ENCODE data around the gene SCNN1A.

Gene SCNN1A

DNA sequence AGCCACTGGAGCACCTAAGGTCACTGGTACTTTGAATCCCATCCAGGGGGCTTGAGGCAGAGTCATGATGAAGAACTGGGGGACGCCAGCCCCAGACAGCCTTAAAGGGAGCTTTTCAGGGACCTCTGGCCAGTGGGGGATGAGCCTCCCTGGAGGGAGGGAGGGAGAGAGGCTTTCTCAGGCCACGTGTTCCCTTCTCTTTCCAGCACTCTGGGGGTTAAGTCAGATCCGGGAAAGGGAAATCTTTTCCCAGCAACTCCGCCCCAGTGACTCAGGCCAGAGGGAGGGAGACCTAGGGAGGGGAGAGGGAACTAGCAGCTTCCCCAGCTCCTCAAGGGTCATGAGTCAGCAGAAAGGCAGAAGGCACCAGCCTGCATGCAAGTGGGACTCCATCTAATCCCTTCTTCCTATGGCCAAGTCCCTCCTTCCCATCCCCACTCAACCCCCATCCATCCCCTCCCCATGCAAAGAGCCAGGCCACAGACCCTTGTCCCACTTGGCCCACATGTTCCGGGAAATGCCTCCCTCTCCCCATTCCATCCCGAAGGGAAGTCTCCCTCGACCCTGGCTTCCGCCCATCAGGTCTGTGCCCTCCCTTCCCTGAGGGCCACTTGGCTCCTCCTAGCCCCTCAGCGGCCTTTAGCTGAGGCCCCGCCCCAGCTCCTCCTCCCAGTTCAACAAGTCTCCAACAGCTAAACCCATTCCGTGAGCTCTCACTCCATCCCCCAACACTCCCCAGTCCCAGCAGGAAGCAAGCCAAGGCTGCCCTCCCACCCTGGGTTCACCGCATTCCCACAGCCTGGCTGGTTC, 39.1 kb downstream of the SCNN1A start:
- DNase-seq (ENCODE audit: low spot score in 2 of 2): peak in 1 of 2 donors; percentile 37
- ATAC-seq (replicated peaks; ENCODE audit: extremely low read depth, poor library complexity, severe bottlenecking): peak; percentile 41
- Mint-ChIP-seq H3K4me1 (peaks cover 39% of the 10 kb centered on the region), H3K4me3 (no peak overlapping the region), H3K27ac (ENCODE audit: low read depth) (no peak overlapping the region), H3K36me3 (ENCODE audit: insufficient read depth) (peaks cover 36% of the 10 kb centered on the region), H3K9me3 (no peaks in the 10 kb centered on the region), H3K27me3 (no peaks in the 10 kb centered on the region)

DNA sequence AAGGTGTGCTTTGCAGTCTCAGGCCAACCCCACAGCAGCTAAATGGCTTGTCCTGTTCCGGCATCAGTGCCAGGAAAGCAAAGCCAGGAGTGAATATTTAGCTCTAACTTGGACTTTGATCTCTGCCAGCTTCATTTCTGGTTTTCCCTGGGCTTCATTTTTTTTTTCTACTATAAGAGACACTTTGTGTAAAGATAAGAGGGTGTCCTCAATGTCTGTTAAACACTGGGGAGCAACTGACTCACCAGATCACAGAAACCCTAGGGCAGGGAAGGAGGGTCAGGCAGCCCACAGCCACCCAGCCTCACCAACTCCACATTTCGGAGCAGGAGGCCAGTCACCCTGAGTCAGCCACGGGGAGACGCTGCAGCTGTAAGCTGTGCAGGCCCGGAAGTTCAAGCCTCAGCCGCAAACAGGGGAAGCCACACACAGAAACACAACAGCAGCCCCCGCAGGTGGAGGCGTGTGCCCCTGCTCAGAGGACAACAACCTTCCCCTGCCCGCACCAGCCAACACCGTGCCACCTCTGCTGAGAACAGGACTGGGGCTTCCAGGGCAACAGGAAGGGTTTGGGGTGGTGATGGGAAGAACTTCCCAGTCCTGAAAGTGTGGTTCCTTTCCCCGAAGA, 39.8 kb downstream of the SCNN1A start:
- ATAC-seq (replicated peaks; ENCODE audit: extremely low read depth, poor library complexity, severe bottlenecking): peak; percentile 74
- no peaks in the 10 kb centered on the region for H3K9me3 Mint-ChIP-seq
- no peak overlapping the region for H3K4me3 Mint-ChIP-seq
- DNase-seq (ENCODE audit: low spot score in 2 of 2): peak; percentile 70 to 78
- peaks cover 41% of the 10 kb centered on the region for H3K4me1 Mint-ChIP-seq
- H3K36me3 Mint-ChIP-seq (ENCODE audit: insufficient read depth): peaks cover 42% of the 10 kb centered on the region
- H3K27me3 Mint-ChIP-seq: no peaks in the 10 kb centered on the region
- H3K27ac Mint-ChIP-seq (ENCODE audit: low read depth): no peak overlapping the region

DNA sequence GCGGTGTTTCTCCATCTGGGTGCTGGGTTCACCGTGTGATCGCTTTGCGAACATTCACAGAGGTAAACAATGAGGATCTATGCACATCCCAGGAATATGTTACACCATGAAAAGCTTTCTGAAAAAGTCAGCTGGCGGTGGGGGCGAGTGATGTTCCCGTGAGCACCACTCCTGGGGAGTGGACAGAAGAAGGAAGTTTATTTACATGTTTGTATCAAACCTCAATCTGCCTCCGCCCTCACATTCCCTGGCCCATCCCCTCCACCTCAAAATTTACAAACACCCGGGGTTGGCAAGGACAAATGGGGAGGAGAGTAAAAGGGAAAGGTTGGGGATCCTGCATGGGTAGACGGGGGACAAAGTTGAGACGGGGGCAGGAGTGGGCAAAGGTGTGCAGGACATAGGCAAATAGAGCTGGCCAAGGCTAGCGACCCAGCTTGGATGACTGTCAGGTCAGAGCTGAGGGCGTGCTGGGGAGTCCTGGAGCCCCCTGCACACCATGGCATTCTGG, 40.4 kb downstream of the SCNN1A start:
- H3K27ac Mint-ChIP-seq (ENCODE audit: low read depth): no peak overlapping the region
- H3K4me3 Mint-ChIP-seq: no peak overlapping the region
- H3K36me3 Mint-ChIP-seq (ENCODE audit: insufficient read depth): peaks cover 47% of the 10 kb centered on the region
- no peaks in the 10 kb centered on the region for H3K9me3 Mint-ChIP-seq
- DNase-seq (ENCODE audit: low spot score in 2 of 2) (no peak), ATAC-seq (replicated peaks; ENCODE audit: extremely low read depth, poor library complexity, severe bottlenecking) (no peak)
- peaks cover 41% of the 10 kb centered on the region for H3K4me1 Mint-ChIP-seq
- no peaks in the 10 kb centered on the region for H3K27me3 Mint-ChIP-seq

DNA sequence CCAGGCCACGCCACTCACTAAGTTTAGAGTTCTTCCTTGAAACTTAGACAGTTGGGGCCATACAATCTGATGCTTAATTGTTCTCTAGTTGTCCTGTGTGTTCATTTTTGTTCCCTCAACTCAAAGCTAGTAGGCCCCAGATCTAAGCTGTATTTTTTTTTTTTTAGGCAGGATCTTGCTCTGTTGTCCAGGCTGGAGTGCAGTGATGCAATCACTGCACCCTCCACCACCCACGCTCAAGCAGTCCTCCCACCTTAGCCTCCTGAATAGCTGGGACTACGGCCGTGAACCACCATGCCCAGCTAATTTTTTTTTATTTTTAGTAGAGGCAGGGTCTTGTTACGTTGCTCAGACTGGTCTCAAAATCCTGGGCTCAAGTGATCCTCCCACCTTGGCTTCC, 41.0 kb downstream of the SCNN1A start:
- peaks cover 41% of the 10 kb centered on the region for H3K4me1 Mint-ChIP-seq
- H3K9me3 Mint-ChIP-seq: no peaks in the 10 kb centered on the region
- no peak overlapping the region for H3K4me3 Mint-ChIP-seq
- H3K27me3 Mint-ChIP-seq: no peaks in the 10 kb centered on the region
- H3K27ac Mint-ChIP-seq (ENCODE audit: low read depth): peak overlapping the region; percentile 78
- DNase-seq (ENCODE audit: low spot score in 2 of 2) (no peak), ATAC-seq (replicated peaks; ENCODE audit: extremely low read depth, poor library complexity, severe bottlenecking) (no peak)
- H3K36me3 Mint-ChIP-seq (ENCODE audit: insufficient read depth): peaks cover 52% of the 10 kb centered on the region

DNA sequence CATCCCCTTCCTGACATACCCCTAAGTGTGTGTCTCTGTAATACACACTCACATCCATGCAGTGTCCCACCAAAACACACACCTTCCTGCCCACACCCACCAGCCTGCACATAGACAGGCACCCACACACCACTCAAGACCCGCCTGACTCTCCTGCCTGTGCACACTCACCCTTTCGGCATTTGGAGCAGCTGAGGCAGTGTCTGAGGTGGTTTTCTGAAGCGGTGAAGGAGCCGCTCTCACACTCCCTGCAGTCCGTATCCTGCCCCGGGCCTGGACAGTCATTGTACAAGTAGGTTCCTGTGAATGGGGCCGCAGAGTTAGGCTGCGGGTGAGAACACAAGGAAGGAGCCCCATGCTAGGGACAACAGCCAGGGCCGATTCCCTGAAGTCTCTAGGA, 41.8 kb downstream of the SCNN1A start:
- Mint-ChIP-seq H3K27me3 (no peaks in the 10 kb centered on the region), H3K4me1 (peaks cover 41% of the 10 kb centered on the region), H3K27ac (ENCODE audit: low read depth) (peak overlapping the region; percentile 78), H3K36me3 (ENCODE audit: insufficient read depth) (peaks cover 57% of the 10 kb centered on the region), H3K9me3 (no peaks in the 10 kb centered on the region), H3K4me3 (no peak overlapping the region)
- DNase-seq (ENCODE audit: low spot score in 2 of 2) (no peak), ATAC-seq (replicated peaks; ENCODE audit: extremely low read depth, poor library complexity, severe bottlenecking) (no peak)

DNA sequence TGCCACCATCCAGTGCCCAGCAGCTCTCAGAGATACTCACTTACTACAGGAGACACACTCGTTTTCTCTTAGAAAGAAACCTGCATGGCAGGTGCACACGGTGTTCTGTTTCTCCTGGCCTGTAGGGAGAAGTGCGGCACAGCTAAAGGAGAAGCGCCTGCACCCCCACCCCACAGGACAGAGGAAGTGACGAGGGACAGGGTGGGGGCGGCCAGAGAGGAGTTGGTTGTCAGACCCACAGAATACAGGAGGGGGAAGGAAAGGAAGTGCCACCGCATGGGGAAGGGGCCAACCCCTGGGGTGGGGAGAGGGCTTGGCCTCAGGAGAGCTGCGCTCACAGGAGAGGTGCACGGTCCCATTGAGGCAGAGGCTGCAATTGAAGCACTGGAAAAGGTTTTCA, 42.3 kb downstream of the SCNN1A start:
- no peak for DNase-seq (ENCODE audit: low spot score in 2 of 2)
- H3K27me3 Mint-ChIP-seq: no peaks in the 10 kb centered on the region
- H3K27ac Mint-ChIP-seq (ENCODE audit: low read depth): peak overlapping the region; percentile 78
- H3K4me1 Mint-ChIP-seq: peaks cover 41% of the 10 kb centered on the region
- ATAC-seq (replicated peaks; ENCODE audit: extremely low read depth, poor library complexity, severe bottlenecking): no peak
- H3K36me3 Mint-ChIP-seq (ENCODE audit: insufficient read depth): peaks cover 62% of the 10 kb centered on the region
- no peaks in the 10 kb centered on the region for H3K9me3 Mint-ChIP-seq
- H3K4me3 Mint-ChIP-seq: no peak overlapping the region

DNA sequence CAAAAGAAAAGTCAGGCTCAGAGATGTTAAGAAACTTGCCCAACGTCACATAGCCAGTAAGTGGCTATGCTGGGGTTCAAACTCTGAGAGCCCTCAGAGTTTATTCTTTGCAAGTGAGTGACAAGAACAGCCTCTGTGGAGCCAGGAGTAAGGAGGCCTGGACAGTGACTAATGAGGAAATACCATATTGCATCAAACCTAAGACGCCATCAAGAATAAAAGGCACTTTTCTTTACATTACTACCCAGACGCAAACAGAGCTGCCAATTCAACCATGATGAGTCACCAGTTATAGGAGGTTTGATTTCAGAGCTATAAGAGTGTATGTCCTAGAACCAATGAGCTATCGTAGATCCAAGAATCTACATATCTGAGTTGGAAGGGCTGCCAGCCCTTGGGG, 42.9 kb downstream of the SCNN1A start:
- no peak for DNase-seq (ENCODE audit: low spot score in 2 of 2)
- H3K9me3 Mint-ChIP-seq: no peaks in the 10 kb centered on the region
- no peak for ATAC-seq (replicated peaks; ENCODE audit: extremely low read depth, poor library complexity, severe bottlenecking)
- H3K27me3 Mint-ChIP-seq: no peaks in the 10 kb centered on the region
- H3K36me3 Mint-ChIP-seq (ENCODE audit: insufficient read depth): peaks cover 64% of the 10 kb centered on the region
- peak overlapping the region; percentile 78 for H3K27ac Mint-ChIP-seq (ENCODE audit: low read depth)
- H3K4me1 Mint-ChIP-seq: peaks cover 41% of the 10 kb centered on the region
- no peak overlapping the region for H3K4me3 Mint-ChIP-seq

DNA sequence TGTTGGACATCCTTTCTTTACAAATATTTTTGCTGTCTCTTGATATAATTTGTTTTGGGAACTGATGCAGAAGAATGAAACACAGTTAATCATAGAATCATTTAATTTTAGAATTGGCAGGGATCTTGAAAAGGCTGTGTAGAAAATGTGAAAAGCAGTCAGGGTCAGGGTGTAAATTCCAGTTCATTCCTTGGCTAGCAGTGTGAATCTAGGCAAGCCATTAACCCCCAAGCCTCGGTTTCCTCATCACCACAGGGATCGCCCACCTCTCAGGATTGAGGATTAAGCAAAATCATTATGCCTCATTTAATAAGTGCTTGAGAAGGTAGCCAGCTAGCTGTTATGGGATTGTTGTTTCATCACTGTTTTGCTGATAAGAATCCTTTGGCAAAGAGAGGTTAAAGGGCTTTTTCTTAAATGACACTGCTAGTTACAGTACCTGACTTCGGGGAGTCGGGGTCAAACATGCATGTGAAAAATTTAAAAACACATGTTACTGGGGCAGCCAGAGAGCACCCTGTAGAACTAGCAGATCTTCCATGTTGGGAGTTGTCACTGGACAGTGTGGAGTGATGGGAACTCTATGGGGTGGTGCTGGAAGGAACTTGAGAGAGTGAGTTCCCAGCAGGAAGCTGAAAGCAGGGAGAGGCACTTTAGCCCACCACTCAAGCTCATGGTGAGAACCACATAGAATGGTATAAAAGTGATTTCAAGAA, 44.2 kb downstream of the SCNN1A start:
- peaks cover 66% of the 10 kb centered on the region for H3K36me3 Mint-ChIP-seq (ENCODE audit: insufficient read depth)
- peaks cover 49% of the 10 kb centered on the region for H3K4me1 Mint-ChIP-seq
- H3K27me3 Mint-ChIP-seq: no peaks in the 10 kb centered on the region
- H3K27ac Mint-ChIP-seq (ENCODE audit: low read depth): peak overlapping the region; percentile 78
- no peak for ATAC-seq (replicated peaks; ENCODE audit: extremely low read depth, poor library complexity, severe bottlenecking)
- no peak for DNase-seq (ENCODE audit: low spot score in 2 of 2)
- no peaks in the 10 kb centered on the region for H3K9me3 Mint-ChIP-seq
- no peak overlapping the region for H3K4me3 Mint-ChIP-seq

DNA sequence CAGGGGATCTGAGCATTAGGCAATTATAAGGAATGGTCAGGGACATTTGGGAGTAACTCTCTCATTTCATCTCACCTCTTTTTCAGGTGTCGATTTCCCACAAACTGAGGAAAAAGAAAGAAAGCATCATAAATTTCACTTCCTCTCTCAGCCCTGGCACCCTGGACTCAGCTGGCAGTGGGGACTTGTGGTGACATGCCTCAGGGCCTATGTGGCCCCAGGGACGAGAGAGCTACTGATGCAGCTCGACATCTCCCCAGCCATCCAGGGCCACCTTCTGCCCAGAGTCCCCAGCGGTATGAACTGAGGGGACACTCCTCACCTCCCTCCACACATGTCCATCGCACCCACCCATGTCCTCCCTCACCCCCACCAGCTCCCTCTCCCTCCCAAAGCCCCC, 45.2 kb downstream of the SCNN1A start:
- H3K4me1 Mint-ChIP-seq: peaks cover 47% of the 10 kb centered on the region
- H3K27ac Mint-ChIP-seq (ENCODE audit: low read depth): peak overlapping the region; percentile 49
- no peaks in the 10 kb centered on the region for H3K27me3 Mint-ChIP-seq
- peaks cover 62% of the 10 kb centered on the region for H3K36me3 Mint-ChIP-seq (ENCODE audit: insufficient read depth)
- H3K4me3 Mint-ChIP-seq: peak overlapping the region; percentile 18
- H3K9me3 Mint-ChIP-seq: no peaks in the 10 kb centered on the region
- DNase-seq (ENCODE audit: low spot score in 2 of 2): no peak
- no peak for ATAC-seq (replicated peaks; ENCODE audit: extremely low read depth, poor library complexity, severe bottlenecking)

DNA sequence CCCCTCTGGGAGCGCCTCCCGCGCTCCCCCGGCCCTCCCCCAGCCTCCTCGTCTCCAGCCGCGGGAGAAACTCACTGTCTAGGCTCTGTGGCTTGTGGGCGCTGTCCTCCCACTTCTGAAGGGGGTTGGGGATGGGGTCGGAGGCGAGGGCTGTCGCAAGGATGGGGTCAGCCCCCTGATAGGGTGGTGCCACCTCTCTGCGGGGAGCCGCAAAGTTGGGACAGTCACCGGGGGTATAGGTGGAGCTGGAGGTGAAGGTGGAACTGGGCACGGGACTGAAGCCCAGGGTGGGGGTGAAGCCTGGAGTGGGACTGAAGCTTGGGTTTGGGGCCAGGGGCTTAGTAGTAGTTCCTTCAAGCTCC, 45.7 kb downstream of the SCNN1A start:
- peak overlapping the region; percentile 49 for H3K27ac Mint-ChIP-seq (ENCODE audit: low read depth)
- peaks cover 47% of the 10 kb centered on the region for H3K4me1 Mint-ChIP-seq
- peaks cover 62% of the 10 kb centered on the region for H3K36me3 Mint-ChIP-seq (ENCODE audit: insufficient read depth)
- ATAC-seq (replicated peaks; ENCODE audit: extremely low read depth, poor library complexity, severe bottlenecking) (no peak), DNase-seq (ENCODE audit: low spot score in 2 of 2) (no peak)
- H3K4me3 Mint-ChIP-seq: peak overlapping the region; percentile 18
- H3K9me3 Mint-ChIP-seq: no peaks in the 10 kb centered on the region
- H3K27me3 Mint-ChIP-seq: no peaks in the 10 kb centered on the region

DNA sequence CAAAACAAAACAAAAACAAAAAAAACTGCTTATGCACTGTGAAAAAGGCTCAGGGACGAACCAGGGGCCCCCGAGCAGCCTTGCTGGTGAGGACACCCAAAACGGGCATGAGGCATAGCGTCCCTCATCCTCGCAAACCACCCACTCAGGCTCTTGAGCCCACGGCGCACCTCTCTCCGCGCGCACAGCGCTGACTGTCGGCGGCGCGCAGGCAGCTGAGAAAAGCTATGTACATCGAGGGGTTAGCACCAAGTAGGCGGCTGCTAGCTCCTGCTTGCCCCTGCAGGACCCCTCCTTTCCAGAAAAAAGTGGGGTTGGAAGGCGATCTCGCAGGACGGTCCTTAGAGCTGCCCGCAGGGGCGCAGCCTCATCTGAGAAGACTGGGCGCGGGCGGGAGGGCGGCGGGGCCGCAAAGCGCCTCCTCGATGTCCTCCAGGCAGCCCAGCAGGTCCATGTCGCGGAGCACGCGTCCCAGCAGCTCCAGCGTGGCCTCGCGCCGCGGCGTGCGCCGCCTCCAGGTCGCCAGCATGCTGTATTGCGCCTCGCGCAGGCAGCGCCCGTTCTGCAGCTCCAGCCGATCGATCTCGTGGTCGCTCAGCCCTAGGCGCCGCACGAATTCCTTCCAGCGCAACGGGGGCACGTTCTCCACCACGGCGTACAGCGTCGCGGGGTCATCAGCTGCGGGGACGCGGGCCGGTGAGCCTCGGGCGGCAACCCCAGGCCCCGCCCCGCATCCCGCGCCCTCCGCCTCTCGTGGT, 46.2 kb downstream of the SCNN1A start:
- DNase-seq (ENCODE audit: low spot score in 2 of 2): no peak
- Mint-ChIP-seq H3K36me3 (ENCODE audit: insufficient read depth) (peaks cover 62% of the 10 kb centered on the region), H3K4me3 (no peak overlapping the region), H3K27me3 (no peaks in the 10 kb centered on the region), H3K27ac (ENCODE audit: low read depth) (peak overlapping the region; percentile 49), H3K9me3 (no peaks in the 10 kb centered on the region), H3K4me1 (peaks cover 50% of the 10 kb centered on the region)
- ATAC-seq (replicated peaks; ENCODE audit: extremely low read depth, poor library complexity, severe bottlenecking): no peak

DNA sequence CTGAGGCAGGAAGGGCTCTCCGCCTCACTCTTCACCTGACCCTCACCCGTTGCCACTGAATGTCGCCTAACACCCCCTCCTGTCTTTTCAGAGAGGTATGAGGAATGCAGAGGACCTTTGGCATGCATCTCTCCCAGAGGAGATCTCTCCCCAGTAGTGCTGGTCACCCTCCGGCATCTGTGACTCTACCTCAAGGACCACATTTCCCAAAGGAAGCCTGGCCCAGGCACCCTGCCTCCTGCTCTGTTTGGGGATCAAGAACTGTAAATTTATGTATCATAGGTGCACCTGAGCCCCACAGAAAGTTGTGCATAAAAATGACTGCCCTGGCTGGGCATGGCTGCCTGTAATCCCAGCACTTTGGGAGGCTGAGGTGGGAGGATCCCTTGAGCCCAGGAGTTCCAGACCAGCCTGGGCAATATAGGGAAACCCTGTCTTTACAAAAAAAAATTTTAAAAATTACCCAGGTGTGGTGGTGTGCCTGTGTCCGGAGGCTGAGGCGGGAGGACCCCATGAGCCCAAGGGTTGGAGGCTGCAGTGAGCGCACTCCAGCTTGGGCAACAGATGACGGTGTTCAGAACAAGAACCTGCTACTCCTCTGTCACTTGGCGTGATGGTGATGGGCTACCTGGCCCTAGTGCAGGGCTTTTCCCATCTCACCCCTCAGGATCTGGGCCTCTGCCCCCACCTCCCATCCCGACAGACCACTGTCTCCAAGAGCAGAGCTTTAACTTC, 47.2 kb downstream of the SCNN1A start:
- DNase-seq (ENCODE audit: low spot score in 2 of 2): no peak
- H3K27me3 Mint-ChIP-seq: no peaks in the 10 kb centered on the region
- H3K9me3 Mint-ChIP-seq: no peaks in the 10 kb centered on the region
- H3K27ac Mint-ChIP-seq (ENCODE audit: low read depth): no peak overlapping the region
- H3K36me3 Mint-ChIP-seq (ENCODE audit: insufficient read depth): peaks cover 54% of the 10 kb centered on the region
- H3K4me3 Mint-ChIP-seq: no peak overlapping the region
- ATAC-seq (replicated peaks; ENCODE audit: extremely low read depth, poor library complexity, severe bottlenecking): no peak
- peaks cover 50% of the 10 kb centered on the region for H3K4me1 Mint-ChIP-seq
